GM19372 (cell line): ENCODE data around the gene ABCA13.

ENCODE experiments used
- ATAC-seq: cut with Tn5 transposase; IDR thresholded peaks from one replicate; pipeline ENCODE4 v1.9.1; 2021; ENCODE audit warnings: mild to moderate bottlenecking, low read depth, moderate library complexity; ENCODE audit not compliant: unreplicated experiment

Gene ABCA13

GRCh38 chr7:48505051-48505450 is 333.8 kb downstream of the ABCA13 start:
- no peak for ATAC-seq

- ATAC-seq, result no peak
These were observed 334.2 kb downstream of the ABCA13 start for GRCh38 chr7:48505466-48505865.

GRCh38 chr7:48506569-48506968 is 335.3 kb downstream of the ABCA13 start:
- ATAC-seq, result no peak

- ATAC-seq, result no peak
These were observed 339.8 kb downstream of the ABCA13 start for GRCh38 chr7:48511080-48511479.

GRCh38 chr7:48512892-48513291 is 341.6 kb downstream of the ABCA13 start:
- ATAC-seq, result no peak

GRCh38 chr7:48515171-48515570 is 343.9 kb downstream of the ABCA13 start:
- no peak for ATAC-seq

GRCh38 chr7:48518092-48518491 is 346.8 kb downstream of the ABCA13 start:
- no peak for ATAC-seq

- no peak for ATAC-seq
These were observed 351.4 kb downstream of the ABCA13 start for GRCh38 chr7:48522692-48523091.

- ATAC-seq, result no peak
These were observed 354.8 kb downstream of the ABCA13 start for GRCh38 chr7:48525736-48526732.

GRCh38 chr7:48528646-48529045 is 357.4 kb downstream of the ABCA13 start:
- no peak for ATAC-seq

GRCh38 chr7:48537561-48537960 is 366.3 kb downstream of the ABCA13 start:
- no peak for ATAC-seq

GRCh38 chr7:48540746-48541145 is 369.5 kb downstream of the ABCA13 start:
- no peak for ATAC-seq

GRCh38 chr7:48548667-48549066 is 377.4 kb downstream of the ABCA13 start:
- ATAC-seq, result no peak

GRCh38 chr7:48551652-48552051 is 380.4 kb downstream of the ABCA13 start:
- ATAC-seq, result no peak

GRCh38 chr7:48563334-48563733 is 392.1 kb downstream of the ABCA13 start:
- ATAC-seq, result no peak

- no peak for ATAC-seq
These were observed 404.3 kb downstream of the ABCA13 start for GRCh38 chr7:48575516-48575915.

- ATAC-seq, result no peak
These were observed 416.2 kb downstream of the ABCA13 start for GRCh38 chr7:48587475-48587874.

GRCh38 chr7:48594349-48594748 is 423.1 kb downstream of the ABCA13 start:
- ATAC-seq, result no peak

- no peak for ATAC-seq
These were observed 424.5 kb downstream of the ABCA13 start for GRCh38 chr7:48595756-48596155.

- ATAC-seq, result no peak
These were observed 439.4 kb downstream of the ABCA13 start for GRCh38 chr7:48610705-48611104.

GRCh38 chr7:48611993-48612392 is 440.7 kb downstream of the ABCA13 start:
- ATAC-seq, result no peak

GRCh38 chr7:48617508-48617907 is 446.2 kb downstream of the ABCA13 start:
- no peak for ATAC-seq
